NCI-H1930 (cell line): ENCODE data around the gene GSTA2.
A peak's percentile ranks its signal among the peaks of the same experiment; 100 is the strongest.
"Not testable (repeated sequence)": the region's sequence is repeated elsewhere in the genome, so short reads cannot be mapped to it uniquely, and the experiment has no call there.

Experiments
- DNase-seq, 2 experiments: peaks; one replicate each; lab custom pipeline; 2025; lab: John Stamatoyannopoulos, UW

The GSTA2 gene

DNA sequence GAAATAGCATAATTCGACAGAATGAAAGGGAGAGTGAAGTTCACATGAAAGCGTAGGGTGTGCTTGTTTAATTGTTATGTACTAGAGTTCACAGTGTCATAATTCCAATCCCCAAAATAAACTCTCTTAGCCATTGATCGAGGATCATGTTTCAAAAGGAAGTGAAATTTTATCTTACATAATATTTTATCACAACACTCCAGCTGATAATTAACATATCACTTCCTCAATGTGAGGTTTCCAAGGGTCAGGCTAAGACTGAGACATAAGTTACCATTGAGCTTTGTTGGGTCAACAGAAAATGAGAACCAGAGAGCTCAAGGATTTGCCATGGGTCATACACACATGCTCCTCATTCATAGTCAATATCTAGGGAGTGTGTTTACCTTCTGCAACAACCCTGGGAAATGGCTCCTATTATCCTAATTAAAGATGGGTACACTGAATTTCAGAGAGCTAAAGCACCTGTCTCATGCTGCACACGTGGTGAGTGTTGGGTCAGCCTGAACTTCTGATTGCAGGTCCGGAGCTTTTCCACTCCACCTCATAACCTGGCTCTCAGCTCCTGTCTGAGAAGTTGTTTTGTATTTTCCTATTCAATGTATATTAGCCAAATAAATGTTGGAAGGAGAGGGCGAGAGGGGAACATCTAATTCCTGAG lies 3.0 kb downstream of the GSTA2 start:
- peak in 1 of 2 experiments; percentile 4 for DNase-seq

DNA sequence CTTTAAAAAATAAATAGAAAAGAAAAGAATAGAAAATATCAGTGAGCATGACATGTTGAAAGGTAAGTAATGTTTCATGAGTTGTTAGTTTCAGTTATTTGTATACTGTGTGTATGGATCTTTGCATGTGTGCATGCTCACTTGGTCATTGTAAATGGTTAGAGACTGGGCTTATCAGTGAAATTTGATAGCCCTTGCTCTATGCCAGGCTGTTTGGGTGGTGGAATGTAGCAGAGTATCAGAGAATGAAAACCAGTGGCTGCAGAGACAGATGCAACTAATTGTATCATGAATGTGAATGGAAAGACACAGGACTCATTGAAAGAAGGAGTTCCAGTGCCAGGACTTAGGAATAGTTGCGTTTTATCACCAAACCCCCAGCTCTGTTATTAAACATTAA lies 4.2 kb downstream of the GSTA2 start:
- no peak for DNase-seq

DNA sequence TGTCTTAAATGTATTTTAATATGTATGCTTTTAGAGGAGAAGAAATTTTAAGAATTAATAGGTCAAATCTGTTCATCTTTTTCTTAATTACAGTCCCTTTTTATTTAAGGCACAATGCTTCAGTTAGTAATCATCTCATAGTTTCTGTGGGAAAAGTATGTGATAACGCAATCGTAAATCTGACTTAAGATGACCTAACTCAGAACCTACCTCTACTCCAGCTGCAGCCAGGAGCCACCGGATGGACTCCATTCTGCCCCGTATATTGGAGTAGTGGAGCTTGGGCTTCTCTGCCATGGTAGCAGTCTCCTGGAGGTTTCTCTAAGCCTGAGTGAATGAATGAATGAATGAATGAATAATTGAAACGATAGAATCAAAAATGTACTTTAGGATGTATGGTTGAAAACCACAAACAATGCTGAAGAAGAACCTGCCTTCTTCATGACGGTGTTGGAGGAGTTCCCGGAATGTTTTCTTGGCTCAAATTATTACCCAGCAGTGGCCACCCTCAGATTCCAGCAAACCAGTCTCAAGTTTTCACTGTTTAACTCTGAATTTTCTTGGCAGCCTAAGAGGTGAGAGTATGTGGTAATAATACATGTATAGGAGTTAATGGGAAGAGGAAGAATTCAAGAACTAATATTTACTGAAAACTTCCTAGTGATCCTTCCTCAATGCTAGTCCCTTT lies 5.5 kb downstream of the GSTA2 start:
- DNase-seq: not testable (repeated sequence)

DNA sequence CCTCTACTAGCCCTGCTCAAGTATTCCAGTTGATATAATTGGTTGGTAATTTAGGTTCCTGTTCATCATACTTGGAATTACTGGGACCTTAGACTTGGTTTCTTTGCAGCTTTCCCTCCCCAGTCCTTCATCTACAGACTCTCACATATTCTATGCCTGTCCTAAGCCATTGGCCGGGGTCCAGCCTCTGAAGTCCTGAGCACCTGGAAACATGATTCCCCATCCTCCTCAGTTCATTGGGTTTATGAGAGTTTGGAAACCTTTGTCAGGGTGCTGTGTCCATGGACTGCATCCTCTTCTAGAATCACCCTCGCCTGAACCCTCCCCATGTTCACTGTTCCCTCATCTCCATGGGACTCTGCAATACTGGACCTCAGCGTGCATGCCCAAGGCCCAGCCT lies 8.8 kb downstream of the GSTA2 start:
- no peak for DNase-seq

DNA sequence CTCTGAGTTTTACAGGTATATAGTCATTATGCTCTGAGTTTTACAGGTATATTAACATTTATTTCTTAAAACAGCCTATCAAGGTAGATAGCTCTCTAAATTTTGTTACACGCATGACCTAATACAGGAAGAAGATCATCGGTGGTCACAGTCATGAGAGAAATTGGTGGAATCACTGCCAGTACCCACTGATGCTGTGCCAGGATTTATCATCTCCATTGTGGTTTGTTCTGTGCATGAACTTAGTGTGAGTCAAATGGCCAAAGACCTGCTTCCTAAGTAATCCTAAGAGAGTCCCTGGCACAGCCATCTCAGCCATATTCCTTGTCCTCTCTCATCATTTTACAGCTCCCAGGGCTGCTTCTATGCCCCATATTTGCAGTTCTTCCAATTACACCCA lies 10.1 kb downstream of the GSTA2 start:
- DNase-seq: not testable (repeated sequence)

DNA sequence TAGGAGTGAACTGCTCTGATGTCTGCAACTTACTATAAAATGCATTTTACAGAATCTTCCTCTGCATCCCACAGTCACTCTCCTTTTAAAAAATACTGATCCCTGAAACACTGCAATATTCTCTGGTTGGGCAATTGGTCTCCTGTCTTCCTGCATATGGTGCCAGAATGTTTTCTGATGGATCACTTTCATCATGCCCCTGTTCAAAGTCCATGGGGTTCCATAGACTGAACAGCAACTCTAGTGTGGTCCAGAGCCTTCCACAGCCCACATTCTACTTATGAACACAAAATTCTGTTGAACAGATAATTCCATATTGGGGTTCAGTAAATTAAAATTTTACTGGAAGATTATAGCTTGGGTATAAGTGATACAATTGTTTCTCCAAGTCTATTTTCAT lies 11.0 kb downstream of the GSTA2 start:
- DNase-seq: no peak

DNA sequence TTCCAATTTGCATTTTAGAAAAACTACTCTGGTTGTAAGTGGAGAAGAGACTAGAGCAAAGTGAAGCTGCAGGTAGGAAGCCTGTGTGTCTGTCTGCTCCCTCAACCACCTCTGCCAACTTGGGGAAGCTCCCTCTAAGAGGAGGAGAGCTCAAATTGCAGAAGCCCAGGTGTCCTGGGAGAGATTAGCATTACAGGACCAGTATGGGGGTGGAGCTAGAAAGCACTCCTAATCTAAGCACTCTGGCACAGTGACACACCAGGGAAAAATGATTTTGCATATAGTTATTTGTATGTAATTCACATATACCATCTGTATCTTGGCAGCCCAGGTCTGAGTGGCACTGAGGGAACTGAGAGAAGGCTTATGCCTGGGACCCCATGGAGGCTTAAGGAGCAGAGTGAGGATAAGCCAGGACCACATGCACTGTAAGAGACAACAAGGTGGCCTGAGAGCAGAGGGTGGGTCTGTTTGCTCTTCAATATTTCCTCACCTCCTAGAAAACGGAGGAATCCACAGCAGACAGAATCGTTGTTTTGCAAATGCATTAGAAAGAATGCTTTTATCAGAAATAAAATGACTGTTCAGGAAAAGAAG lies 13.6 kb downstream of the GSTA2 start:
- DNase-seq: no peak

DNA sequence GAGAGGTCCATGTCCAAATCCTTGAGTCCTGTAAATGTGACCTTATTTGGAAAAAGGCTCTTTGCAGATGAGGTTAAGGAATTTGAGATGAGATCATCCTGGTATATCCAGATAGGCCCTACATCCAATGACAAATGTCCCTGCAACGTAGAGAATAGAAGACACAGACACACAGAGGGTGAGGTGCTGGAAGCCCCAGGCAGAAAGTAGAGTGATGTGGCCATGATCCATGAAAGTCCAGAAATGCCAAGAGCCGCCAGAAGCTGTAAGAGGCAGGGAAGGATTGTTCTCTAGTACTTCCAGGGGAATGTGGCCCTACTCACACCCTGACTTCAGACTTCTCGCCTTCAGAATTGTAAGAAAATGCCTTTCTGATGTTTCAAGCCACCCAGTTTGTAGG lies 16.0 kb downstream of the GSTA2 start:
- DNase-seq: not testable (repeated sequence)

DNA sequence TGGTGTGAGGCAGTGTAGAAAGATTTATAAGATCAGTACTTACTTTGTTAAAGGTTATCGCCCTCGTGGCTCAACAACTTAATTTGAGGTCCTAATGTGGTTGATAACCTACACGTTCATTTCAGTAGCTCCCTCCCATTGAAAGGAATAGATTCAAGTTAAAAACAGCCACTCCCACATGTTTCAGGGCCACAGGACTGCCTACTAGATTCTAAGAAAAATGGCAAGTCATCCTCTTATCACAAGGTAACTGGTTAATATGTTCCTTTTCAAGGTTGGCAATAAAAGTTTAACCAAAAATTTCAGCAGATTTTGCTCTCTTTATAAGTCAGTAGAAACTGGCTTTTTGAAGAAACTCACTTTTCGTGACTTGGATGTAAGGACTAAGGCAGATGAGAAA lies 17.1 kb downstream of the GSTA2 start:
- DNase-seq: no peak

DNA sequence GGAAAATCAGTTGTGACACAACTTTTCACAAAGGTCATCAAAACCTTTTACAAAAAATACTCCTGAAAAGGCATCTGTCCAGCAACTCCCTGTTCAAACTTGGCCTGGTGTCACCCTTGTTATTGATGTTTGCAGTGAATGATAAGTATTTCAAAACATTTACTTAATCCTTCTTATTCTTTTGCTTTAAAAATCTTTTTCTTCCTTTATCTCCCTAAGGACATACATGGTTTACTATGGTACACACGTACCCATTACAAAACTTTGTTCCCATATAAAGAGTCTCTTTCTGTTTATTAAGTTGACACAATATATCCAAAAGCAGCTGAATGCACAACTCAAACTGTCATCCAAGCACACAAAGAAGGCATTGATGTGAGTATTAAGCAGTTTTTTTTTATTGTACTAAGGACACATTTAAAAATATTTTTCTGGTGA lies 17.5 kb downstream of the GSTA2 start:
- no peak for DNase-seq

DNA sequence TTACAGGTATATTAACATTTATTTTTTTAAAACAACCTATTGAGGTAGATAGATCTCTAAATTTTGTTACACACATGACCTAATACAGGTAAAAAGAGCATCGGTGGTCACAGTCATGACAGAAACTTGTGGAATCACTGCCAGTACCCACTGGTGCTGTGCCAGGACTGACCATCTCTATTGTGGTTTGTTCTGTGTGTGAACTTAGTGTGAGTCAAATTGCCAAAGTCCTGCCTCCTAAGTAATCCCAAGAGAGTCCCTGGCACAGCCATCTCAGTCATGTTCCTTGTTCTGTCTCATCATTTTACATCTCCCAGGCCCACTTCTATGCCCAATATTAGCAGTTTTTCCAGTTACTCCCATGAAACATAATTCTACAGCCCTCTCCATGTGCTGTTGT lies 21.4 kb downstream of the GSTA2 start:
- DNase-seq: no peak

DNA sequence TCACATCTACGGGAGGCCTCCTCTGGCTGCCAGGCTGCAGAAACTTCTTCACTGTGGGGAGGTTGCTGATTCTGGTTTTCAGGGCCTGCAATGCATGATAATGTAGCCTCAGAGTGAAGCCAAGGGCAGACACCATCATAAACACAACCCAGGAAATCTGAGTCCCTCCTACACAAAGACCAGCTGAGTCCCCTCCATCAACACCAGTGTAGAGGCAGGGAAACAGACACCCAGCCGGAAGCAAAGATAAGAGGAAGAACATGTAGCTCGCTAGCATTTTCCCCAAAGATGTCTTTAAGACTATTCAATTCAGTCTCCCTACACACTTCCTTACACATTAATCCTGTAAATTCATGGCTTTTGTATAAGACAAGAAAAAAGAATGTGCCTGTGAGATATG lies 23.6 kb downstream of the GSTA2 start:
- no peak for DNase-seq

DNA sequence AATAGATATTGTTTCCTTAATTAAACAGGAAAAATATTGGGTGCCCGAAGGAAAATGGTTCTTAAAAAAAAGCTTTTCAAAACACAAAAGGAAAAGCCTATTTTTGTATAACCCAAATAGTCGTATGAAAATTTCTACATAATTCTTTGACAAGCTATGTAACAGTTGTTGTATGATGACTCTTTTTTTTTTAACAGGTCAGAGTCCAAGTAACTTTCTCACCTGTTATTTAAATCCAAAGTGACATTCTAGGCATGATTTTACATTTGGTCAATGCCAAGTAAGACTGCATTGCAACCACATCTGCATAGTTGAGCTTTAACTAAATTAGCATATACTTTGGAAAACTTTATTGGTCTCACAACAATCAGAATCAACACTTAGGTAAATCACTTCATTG lies 24.1 kb downstream of the GSTA2 start:
- DNase-seq: no peak

DNA sequence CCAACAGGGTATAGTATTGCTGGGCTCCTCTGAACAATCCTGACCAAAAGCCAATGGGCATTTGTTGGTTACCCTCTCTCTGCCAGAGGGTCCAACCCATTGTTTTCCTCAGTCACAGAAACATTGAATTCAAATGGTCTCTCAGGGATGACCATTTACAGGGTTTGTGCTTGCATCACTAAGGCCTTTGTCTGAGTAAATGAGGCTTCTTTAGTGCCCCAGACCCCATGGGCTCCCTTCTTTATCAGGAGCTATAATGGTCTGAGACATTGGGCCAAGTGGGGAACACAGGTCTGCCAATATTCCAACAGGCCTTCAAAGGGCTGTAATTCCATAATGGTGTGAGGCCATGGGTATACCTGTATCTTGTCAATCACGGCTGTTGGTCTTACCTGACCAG lies 27.1 kb downstream of the GSTA2 start:
- DNase-seq: no peak

DNA sequence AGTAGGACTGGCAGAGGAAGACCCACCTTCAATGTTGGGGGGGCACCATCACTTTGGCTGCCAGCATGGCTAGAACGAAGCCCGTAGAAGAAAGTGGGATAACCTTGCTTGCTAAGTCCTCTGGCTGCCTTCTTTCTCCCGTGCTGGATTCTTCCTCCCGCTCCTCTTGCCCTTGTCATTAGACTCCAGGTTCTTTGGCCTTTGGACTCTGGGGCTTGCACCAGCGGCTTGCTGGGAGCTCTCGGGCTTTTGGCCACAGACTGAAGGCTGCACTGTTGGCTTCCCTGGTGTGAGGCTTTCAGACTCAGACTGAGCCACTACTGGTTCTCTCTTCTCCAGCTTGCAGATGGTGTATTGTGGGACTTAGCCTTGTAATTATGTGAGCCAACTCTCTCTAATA lies 28.2 kb downstream of the GSTA2 start:
- no peak for DNase-seq

DNA sequence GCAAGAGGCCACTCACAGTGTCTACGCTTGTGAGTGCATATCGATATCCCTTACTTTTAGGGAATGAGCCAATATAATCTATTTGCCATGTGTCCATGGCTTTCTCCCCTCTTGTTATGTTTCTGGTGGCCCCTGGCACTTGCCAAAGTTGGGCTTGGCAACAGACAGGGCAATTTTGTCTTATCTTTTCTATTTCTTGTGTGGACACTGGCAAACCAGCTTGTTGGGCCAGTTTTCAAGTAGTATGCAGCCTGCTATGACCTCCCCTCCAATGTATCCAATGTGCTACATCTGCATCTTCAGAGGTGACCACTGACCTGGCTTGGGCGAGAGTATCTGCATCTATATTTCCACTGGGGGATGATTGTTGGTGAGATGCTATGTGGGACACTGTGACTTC lies 29.2 kb downstream of the GSTA2 start:
- no peak for DNase-seq

DNA sequence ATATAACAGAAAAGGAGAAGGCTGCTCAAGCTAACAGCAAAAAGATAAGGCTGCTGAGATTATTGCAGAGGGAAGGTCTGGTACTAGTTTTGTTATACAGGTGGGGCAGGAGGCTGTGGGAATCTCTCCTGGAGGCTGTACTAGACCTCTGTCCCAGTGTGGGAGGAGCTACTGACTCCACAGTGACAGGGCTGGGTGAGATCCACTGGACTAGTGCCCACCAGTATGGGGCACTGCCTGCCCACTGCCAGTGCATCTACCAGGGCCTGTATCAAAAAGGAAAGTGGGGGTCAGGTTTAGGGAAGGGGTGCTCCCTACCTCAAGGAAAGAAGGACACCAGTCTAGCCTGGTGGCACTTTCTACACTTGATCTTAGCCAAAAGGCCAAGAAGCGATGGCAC lies 30.1 kb downstream of the GSTA2 start:
- no peak for DNase-seq

DNA sequence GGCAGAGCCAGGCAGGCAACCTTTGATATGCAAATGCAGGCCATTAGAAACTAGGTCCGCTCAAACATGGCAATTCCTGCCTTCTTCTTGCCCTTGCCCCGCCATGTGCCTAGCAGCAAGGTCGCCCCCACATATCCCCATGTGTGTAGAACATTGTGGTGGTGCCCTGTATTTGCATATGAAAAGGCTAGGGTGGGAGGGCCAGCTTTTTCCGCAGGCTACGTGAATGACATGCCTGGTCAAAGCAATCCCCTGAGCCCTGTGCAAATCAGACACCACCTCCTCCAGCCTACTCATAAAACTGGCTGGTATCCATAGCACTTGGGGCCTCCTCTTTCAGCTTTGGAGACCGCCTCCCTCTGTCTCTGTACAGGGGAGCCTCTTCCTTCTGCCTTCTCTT lies 31.6 kb downstream of the GSTA2 start:
- DNase-seq: no peak

DNA sequence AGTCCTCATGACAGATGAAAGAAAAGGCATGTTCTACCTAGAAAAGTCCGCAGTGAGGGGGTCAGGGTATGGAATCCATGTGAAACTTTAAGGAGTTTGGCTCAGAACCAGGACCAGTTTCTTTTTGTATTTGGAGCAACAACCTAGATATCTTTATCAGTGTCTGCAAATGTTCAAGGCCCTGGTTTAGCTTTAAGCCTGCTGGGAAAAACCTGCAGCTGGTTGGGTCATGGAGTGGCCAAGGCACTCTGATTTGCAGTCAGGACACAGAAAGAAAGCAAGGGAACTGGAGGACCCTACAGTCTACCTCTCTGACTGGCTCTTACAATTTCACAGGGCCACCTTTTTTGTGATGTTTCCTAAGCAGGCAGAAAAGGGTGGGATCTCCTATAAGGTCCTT lies 33.7 kb downstream of the GSTA2 start:
- no peak for DNase-seq

DNA sequence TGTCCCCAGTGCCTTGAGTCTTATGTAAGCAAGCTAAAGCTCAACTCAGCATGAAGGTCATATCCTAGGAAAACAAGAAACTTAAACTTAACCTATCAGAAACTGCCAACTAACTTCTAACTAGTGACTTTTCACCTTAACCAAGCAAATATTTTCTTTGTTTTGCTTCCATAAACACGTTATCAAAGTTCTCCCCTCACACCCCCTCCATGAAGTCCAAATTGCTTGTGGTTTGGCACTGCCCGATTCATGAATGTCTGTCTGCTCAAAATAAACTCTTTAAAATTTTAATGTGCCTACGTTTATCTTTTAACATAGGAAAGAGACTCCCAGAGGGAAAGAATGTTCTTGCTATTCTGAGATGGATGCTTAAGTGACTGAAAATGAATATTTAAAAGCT lies 34.9 kb downstream of the GSTA2 start:
- no peak for DNase-seq

DNA sequence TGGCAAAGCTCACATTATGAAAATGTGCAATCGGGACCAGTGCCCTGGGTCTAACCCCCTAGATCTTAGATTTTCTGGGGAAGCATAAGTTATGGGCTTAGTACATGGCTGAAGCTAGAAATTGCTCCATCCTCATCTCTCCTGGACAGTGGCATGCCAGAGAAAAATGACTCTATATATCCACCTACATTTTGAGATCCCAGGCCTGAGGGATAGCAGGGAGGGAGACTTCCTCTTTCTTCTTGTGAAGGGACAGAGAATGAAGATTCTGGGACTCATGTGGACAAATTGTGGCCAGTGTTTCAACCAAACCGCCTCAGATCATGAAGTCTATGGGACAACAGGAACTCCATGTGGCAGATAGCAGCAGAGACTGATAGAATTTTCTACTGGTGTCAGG lies 35.4 kb downstream of the GSTA2 start:
- DNase-seq: no peak

DNA sequence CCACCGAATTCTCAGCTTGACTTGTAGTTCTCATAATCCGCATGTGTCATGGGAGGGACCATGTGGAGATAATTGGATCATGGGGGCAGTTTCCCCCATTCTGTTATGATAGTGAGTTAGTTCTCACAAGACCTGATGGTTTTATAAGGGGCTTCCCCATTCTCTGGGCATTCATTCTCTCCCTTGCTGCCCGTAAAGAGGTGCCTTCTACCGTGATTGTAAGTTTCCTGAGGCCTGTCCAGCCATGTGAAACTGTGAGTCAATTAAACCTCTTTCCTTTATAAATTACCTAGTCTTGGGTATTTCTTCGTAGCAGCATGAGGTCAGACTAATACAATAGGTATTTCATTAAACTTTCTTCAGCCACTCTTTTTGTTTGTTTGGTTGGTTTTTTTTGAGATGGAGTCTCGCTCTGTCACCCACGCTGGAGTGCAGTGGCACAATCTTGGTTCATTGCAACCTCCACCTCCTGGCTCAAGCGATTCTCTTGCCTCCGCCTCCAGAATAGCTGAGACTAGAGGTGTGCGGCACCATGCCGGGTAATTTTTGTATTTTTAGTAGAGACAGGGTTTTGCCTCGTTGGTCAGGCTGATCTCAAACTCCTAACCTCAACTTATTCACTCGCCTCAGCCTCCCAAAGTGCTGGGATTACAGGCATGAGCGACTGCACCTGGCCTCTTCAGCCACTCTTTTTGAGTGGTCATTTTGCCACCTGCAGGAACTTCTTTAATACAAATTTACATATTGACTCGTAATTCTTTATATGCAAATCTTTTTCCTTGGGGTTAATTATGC lies 36.3 kb downstream of the GSTA2 start:
- DNase-seq: no peak

DNA sequence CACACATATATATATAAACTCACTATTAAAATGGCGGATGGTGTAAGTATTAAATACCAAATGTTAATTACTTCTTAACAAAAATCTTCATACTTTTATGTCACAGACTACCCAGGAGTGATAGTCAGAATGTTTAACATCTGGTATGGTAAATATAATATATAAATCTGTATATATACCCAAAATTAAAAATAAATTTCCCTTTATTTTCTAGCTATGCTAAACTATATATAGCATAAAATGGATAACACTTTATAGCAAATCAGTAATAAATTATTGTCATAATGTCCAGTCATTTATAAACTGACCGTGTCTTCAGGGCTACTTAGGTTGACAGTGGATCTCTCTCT lies 37.1 kb downstream of the GSTA2 start:
- DNase-seq: no peak
